Activated CD4-positive, alpha-beta T cell treated with anti-CD3 and anti-CD28 coated beads, Interleukin-2, amount 10 ng/mL, durations not matched to agents 7 days and 5 days (primary cell): ENCODE results near the gene ITSN1. TPM values are rescaled to one million over a fixed set of nuclear protein-coding genes. Genes with fewer than 3 reads are reported as not detected.
A peak's percentile ranks its signal among the peaks of the same experiment; 100 is the strongest.
"Not testable (repeated sequence)": the region's sequence is repeated elsewhere in the genome, so short reads cannot be mapped to it uniquely, and the experiment has no call there.

ENCODE experiments used
- CTCF ChIA-PET: fragments of 350-600 bp; sonication (Branson Sonifier 250); formaldehyde crosslinking; loops from one replicate; lab custom pipeline; 2021; ENCODE audit warnings: antibody characterized with exemption; lab: Charles Lee
- POLR2A ChIA-PET: fragments of 350-600 bp; sonication (Branson Sonifier 250); formaldehyde crosslinking; loops from one replicate; lab custom pipeline; 2021; ENCODE audit warnings: antibody characterized with exemption; lab: Charles Lee
- DNase-seq: peaks from one replicate; pipeline ENCODE4 v3.0.0-alpha.2; 2020
- H3K27ac Mint-ChIP-seq: one replicate; pipeline ENCODE4 v1.8.0; 2021; ENCODE audit warnings: mild to moderate bottlenecking, moderate library complexity, mixed read lengths
- H3K27me3 Mint-ChIP-seq: one replicate; pipeline ENCODE4 v1.8.0; 2021; ENCODE audit warnings: mixed read lengths
- H3K36me3 Mint-ChIP-seq: one replicate; pipeline ENCODE4 v1.8.0; 2021; ENCODE audit warnings: low read depth, mixed read lengths
- H3K4me1 Mint-ChIP-seq: one replicate; pipeline ENCODE4 v1.8.0; 2021; ENCODE audit warnings: mixed read lengths
- H3K4me3 Mint-ChIP-seq: one replicate; pipeline ENCODE4 v1.8.0; 2021; ENCODE audit warnings: mild to moderate bottlenecking, moderate library complexity, mixed read lengths
- H3K9me3 Mint-ChIP-seq: one replicate; pipeline ENCODE4 v1.8.0; 2021; ENCODE audit warnings: mixed read lengths
- total RNA-seq, 2 experiments: library from RNA; stranded (reverse); gene quantifications; one replicate each; pipeline ENCODE4 v1.2.3, GENCODE V29; 2021

The ITSN1 gene
- total RNA-seq, 2 experiments from 2014 or later = 3.0 to 3.3 TPM

GRCh38 chr21:33865996-33866575 is 223.8 kb downstream of the ITSN1 start:
- DNase-seq = no peak
- H3K9me3 Mint-ChIP-seq = no peaks in the 10 kb centered on the region
- CTCF ChIA-PET = interaction anchor here (1.1 kb wide), 1 partner anchor 11 kb away, joined by 3 read pairs; no protein-coding TSS in a partner anchor
- no peak overlapping the region for H3K4me3 Mint-ChIP-seq
- H3K36me3 Mint-ChIP-seq = no peaks in the 10 kb centered on the region
- no peaks in the 10 kb centered on the region for H3K27me3 Mint-ChIP-seq
- POLR2A ChIA-PET = no interaction called here
- H3K27ac Mint-ChIP-seq = no peak overlapping the region
- H3K4me1 Mint-ChIP-seq = peaks cover 4% of the 10 kb centered on the region

- no peaks in the 10 kb centered on the region for H3K36me3 Mint-ChIP-seq
- peaks cover 4% of the 10 kb centered on the region for H3K4me1 Mint-ChIP-seq
- no peaks in the 10 kb centered on the region for H3K27me3 Mint-ChIP-seq
- no peak overlapping the region for H3K27ac Mint-ChIP-seq
- H3K4me3 Mint-ChIP-seq = no peak overlapping the region
- DNase-seq = no peak
- ChIA-PET POLR2A (no interaction called here), CTCF (no interaction called here)
- H3K9me3 Mint-ChIP-seq = no peaks in the 10 kb centered on the region
Observed at GRCh38 chr21:33866826-33867225, 224.5 kb downstream of the ITSN1 start.

GRCh38 chr21:33867868-33868267 is 225.6 kb downstream of the ITSN1 start:
- CTCF ChIA-PET, DNase-seq, H3K36me3 Mint-ChIP-seq, H3K27me3 Mint-ChIP-seq, POLR2A ChIA-PET, H3K9me3 Mint-ChIP-seq, H3K4me1 Mint-ChIP-seq, H3K27ac Mint-ChIP-seq: not testable (repeated sequence)
- H3K4me3 Mint-ChIP-seq = peak overlapping the region; percentile 26

- Mint-ChIP-seq H3K27ac (no peak overlapping the region), H3K27me3 (no peaks in the 10 kb centered on the region), H3K36me3 (no peaks in the 10 kb centered on the region), H3K4me1 (peaks cover 4% of the 10 kb centered on the region), H3K4me3 (no peak overlapping the region), H3K9me3 (no peaks in the 10 kb centered on the region)
- no peak for DNase-seq
- POLR2A ChIA-PET = no interaction called here
- CTCF ChIA-PET = interaction anchor here (0.6 kb wide), 1 partner anchor 10 kb away, joined by 5 read pairs; no protein-coding TSS in a partner anchor
Observed at GRCh38 chr21:33869873-33870272, 227.6 kb downstream of the ITSN1 start.

- Mint-ChIP-seq H3K4me3 (no peak overlapping the region), H3K27me3 (no peaks in the 10 kb centered on the region), H3K4me1 (peaks cover 4% of the 10 kb centered on the region), H3K27ac (no peak overlapping the region), H3K9me3 (no peaks in the 10 kb centered on the region), H3K36me3 (no peaks in the 10 kb centered on the region)
- DNase-seq = no peak
- CTCF ChIA-PET = no interaction called here
- POLR2A ChIA-PET = no interaction called here
Observed at GRCh38 chr21:33870768-33871167, 228.5 kb downstream of the ITSN1 start.

- H3K27me3 Mint-ChIP-seq = no peaks in the 10 kb centered on the region
- peaks cover 4% of the 10 kb centered on the region for H3K4me1 Mint-ChIP-seq
- no peaks in the 10 kb centered on the region for H3K9me3 Mint-ChIP-seq
- no peak overlapping the region for H3K4me3 Mint-ChIP-seq
- ChIA-PET POLR2A (interaction anchor here (0.7 kb wide), 1 partner anchor 646 kb away, joined by 5 read pairs; no protein-coding TSS in a partner anchor), CTCF (no interaction called here)
- H3K36me3 Mint-ChIP-seq = no peaks in the 10 kb centered on the region
- no peak for DNase-seq
- H3K27ac Mint-ChIP-seq = no peak overlapping the region
Observed at GRCh38 chr21:33871171-33871570, 228.9 kb downstream of the ITSN1 start.

GRCh38 chr21:33872881-33873515 is 230.7 kb downstream of the ITSN1 start:
- no peaks in the 10 kb centered on the region for H3K9me3 Mint-ChIP-seq
- POLR2A ChIA-PET = no interaction called here
- H3K4me3 Mint-ChIP-seq = no peak overlapping the region
- DNase-seq = no peak
- no peak overlapping the region for H3K27ac Mint-ChIP-seq
- CTCF ChIA-PET = no interaction called here
- no peaks in the 10 kb centered on the region for H3K36me3 Mint-ChIP-seq
- peaks cover 1% of the 10 kb centered on the region for H3K27me3 Mint-ChIP-seq
- H3K4me1 Mint-ChIP-seq = no peaks in the 10 kb centered on the region

- no peak overlapping the region for H3K4me3 Mint-ChIP-seq
- H3K27me3 Mint-ChIP-seq = peaks cover 1% of the 10 kb centered on the region
- no peaks in the 10 kb centered on the region for H3K9me3 Mint-ChIP-seq
- no peak for DNase-seq
- no peak overlapping the region for H3K27ac Mint-ChIP-seq
- H3K4me1 Mint-ChIP-seq = no peaks in the 10 kb centered on the region
- no peaks in the 10 kb centered on the region for H3K36me3 Mint-ChIP-seq
- POLR2A ChIA-PET = no interaction called here
- CTCF ChIA-PET = interaction anchor here (0.7 kb wide), 1 partner anchor 1598 kb away, joined by 4 read pairs; no protein-coding TSS in a partner anchor
Observed at GRCh38 chr21:33874161-33874560, 231.9 kb downstream of the ITSN1 start.

- ChIA-PET POLR2A (no interaction called here), CTCF (interaction anchor here (0.8 kb wide), 1 partner anchor 473 kb away, joined by 3 read pairs; no protein-coding TSS in a partner anchor)
- Mint-ChIP-seq H3K27ac (no peak overlapping the region), H3K27me3 (peaks cover 1% of the 10 kb centered on the region), H3K36me3 (no peaks in the 10 kb centered on the region), H3K9me3 (no peaks in the 10 kb centered on the region), H3K4me1 (no peaks in the 10 kb centered on the region), H3K4me3 (no peak overlapping the region)
- DNase-seq = no peak
Observed at GRCh38 chr21:33875026-33875695, 232.9 kb downstream of the ITSN1 start.

- Mint-ChIP-seq H3K36me3 (no peaks in the 10 kb centered on the region), H3K9me3 (no peaks in the 10 kb centered on the region), H3K4me3 (no peak overlapping the region), H3K27me3 (peaks cover 1% of the 10 kb centered on the region), H3K4me1 (no peaks in the 10 kb centered on the region), H3K27ac (no peak overlapping the region)
- no peak for DNase-seq
- CTCF ChIA-PET = no interaction called here
- POLR2A ChIA-PET = no interaction called here
Observed at GRCh38 chr21:33878824-33879223, 236.5 kb downstream of the ITSN1 start.

- H3K27me3 Mint-ChIP-seq = peaks cover 3% of the 10 kb centered on the region
- no peaks in the 10 kb centered on the region for H3K4me1 Mint-ChIP-seq
Observed at GRCh38 chr21:33880626-33881025, 238.3 kb downstream of the ITSN1 start.

GRCh38 chr21:33881689-33882440 is 239.6 kb downstream of the ITSN1 start:
- ChIA-PET CTCF (interaction anchor here (1.7 kb wide), 1 partner anchor 174 kb away, joined by 3 read pairs; no protein-coding TSS in a partner anchor), POLR2A (no interaction called here)
- Mint-ChIP-seq H3K4me1 (no peaks in the 10 kb centered on the region), H3K27me3 (peaks cover 2% of the 10 kb centered on the region), H3K36me3 (no peaks in the 10 kb centered on the region), H3K4me3 (no peak overlapping the region), H3K27ac (no peak overlapping the region), H3K9me3 (no peaks in the 10 kb centered on the region)
- DNase-seq = no peak

More at GRCh38 chr21:33880626-33881025, 238.3 kb downstream of the ITSN1 start:
- Mint-ChIP-seq H3K27ac (no peak overlapping the region), H3K36me3 (no peaks in the 10 kb centered on the region), H3K4me3 (no peak overlapping the region), H3K9me3 (no peaks in the 10 kb centered on the region)
- no peak for DNase-seq
- ChIA-PET CTCF (no interaction called here), POLR2A (no interaction called here)
